Activated T-cell treated with anti-CD3 and anti-CD28 coated beads, Interleukin-2, amount 50 U/mL, for 24 hours (primary cell): ENCODE measurements around the gene PSMD6.

Source experiments
- DNase-seq: peaks from one replicate; pipeline ENCODE4 v3.0.0-alpha.2; 2020
- H3K27ac Mint-ChIP-seq: 2 replicates; pipeline ENCODE4 v1.8.0; 2020; ENCODE audit warnings: mild to moderate bottlenecking, mixed read lengths
- H3K27me3 Mint-ChIP-seq: 2 replicates; pipeline ENCODE4 v1.8.0; 2020; ENCODE audit warnings: mixed read lengths
- H3K36me3 Mint-ChIP-seq: 2 replicates; pipeline ENCODE4 v1.8.0; 2020; ENCODE audit warnings: low read depth, mixed read lengths
- H3K4me1 Mint-ChIP-seq: 2 replicates; pipeline ENCODE4 v1.8.0; 2020; ENCODE audit warnings: low read depth, mixed read lengths
- H3K4me3 Mint-ChIP-seq: 2 replicates; pipeline ENCODE4 v1.8.0; 2020; ENCODE audit warnings: mild to moderate bottlenecking, moderate library complexity, mixed read lengths
- H3K9me3 Mint-ChIP-seq: 2 replicates; pipeline ENCODE4 v1.8.0; 2020; ENCODE audit warnings: mixed read lengths

The PSMD6 gene

DNA sequence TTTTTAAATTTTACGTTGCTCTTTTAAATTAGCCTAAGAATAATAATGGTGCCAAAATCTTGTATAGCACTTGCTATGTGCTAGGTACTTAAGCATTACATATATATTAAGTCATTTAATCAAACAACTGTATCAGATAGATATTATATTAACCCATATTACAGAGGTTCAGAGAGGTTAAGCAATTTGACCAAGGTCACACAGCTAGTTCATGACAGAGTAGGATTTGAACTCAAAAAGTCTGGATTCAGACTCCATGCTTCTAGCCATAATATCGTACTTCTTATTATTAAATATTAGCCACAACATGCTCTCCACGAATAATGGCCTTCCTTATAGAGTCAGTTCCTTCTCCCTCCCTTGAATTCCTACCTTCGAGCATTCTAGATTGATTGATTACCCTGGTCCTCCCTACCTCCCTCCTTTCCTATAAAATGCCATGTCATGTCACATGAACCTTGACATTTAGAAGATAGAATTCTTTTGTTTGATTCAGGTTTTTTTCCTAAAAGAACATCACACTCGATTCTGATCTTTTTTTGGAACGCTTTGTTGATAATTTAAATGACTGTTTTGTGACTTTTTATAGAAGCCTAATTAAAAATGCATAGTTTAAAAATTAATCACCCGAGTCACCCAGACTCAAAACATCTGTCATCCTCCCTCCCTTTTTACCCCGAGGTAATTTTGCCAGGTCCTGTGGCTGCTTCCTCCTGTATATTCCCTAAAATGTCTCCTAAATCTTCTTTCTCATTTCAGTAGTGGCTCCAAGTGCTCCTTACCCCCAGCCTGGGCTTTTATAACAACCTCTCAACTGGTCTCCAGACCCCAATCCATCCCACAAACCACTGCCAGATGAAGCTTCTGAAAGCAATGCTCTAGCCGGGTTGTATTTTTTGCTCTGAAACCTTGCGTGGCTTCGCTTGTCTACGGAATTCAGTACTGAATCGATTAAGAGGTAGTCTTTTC is 8.5 kb upstream of the PSMD6 start:
- Mint-ChIP-seq H3K27me3 (peaks cover 27% of the 10 kb centered on the region), H3K9me3 (peaks cover 2% of the 10 kb centered on the region), H3K4me3 (no peak overlapping the region)

DNA sequence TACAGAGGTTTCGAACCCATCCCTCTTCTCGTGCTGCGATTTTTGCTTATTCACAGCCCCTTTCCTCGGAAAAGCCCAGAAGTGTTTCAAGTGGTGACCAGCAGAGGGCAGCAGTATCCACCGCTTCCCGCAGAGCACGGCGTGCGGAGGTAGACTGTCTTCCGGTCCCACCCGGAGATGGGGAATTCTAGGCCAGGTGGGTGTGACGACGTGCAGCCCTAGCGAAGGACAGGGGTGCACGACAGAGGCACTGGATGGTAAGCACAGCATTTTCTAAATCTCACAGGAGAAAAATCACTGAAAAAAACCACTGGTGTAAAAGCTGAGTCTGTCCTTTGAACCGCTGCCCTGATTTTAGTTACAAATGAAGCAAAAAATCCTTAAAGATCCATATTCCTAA is 7.4 kb upstream of the PSMD6 start:
- no peaks in the 10 kb centered on the region for H3K36me3 Mint-ChIP-seq
- H3K4me1 Mint-ChIP-seq: peaks cover 6% of the 10 kb centered on the region
- H3K4me3 Mint-ChIP-seq: peak overlapping the region; percentile 47
- DNase-seq: peak; percentile 84
- H3K27ac Mint-ChIP-seq: peak overlapping the region; percentile 19
- H3K27me3 Mint-ChIP-seq: peaks cover 28% of the 10 kb centered on the region
- H3K9me3 Mint-ChIP-seq: peaks cover 2% of the 10 kb centered on the region

More for the DNA sequence above, 8.5 kb upstream of the PSMD6 start:
- DNase-seq: no peak
- peaks cover 6% of the 10 kb centered on the region for H3K4me1 Mint-ChIP-seq
- H3K36me3 Mint-ChIP-seq: no peaks in the 10 kb centered on the region
- no peak overlapping the region for H3K27ac Mint-ChIP-seq

DNA sequence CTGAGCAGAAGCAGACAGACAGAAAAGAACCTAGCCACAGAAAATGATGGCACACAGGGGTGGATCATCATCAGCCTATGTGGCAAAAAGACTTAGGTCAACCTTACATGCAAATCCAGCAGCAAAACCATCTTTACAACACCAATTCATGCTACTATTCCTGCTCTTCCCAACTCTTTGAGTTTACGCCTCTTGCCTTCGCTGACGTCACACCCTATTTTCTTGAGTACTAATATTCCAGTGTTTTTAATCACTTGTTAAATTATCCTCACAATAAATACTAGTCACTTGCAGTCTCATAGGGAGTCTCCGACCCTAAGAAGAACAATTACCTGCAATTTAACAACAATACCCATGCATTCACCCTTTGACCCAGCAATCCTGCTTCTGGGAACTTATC is 6.0 kb upstream of the PSMD6 start:
- no peak for DNase-seq
- no peak overlapping the region for H3K27ac Mint-ChIP-seq
- H3K9me3 Mint-ChIP-seq: peaks cover 2% of the 10 kb centered on the region
- H3K4me3 Mint-ChIP-seq: no peak overlapping the region
- peaks cover 28% of the 10 kb centered on the region for H3K27me3 Mint-ChIP-seq
- H3K36me3 Mint-ChIP-seq: no peaks in the 10 kb centered on the region
- peaks cover 8% of the 10 kb centered on the region for H3K4me1 Mint-ChIP-seq

DNA sequence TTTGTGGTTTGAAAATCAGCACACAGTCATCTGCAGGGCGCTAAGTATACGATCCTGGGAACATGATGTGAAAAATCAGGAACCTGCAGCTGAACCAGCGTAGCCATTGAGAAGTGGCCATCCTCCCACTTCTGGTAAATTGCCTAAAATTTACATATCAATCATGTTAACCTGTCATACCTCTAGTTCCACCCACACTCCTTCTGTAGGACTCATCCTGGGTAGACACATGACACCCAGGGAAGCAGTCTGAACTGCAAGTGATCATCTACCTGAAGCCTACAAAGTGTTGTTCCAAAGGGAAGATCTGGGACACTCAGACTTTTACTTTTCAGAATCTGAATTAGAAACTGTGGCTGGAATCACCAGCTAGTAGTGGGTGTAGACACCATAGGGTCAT is 5.5 kb upstream of the PSMD6 start:
- no peak overlapping the region for H3K27ac Mint-ChIP-seq
- no peaks in the 10 kb centered on the region for H3K9me3 Mint-ChIP-seq
- no peaks in the 10 kb centered on the region for H3K36me3 Mint-ChIP-seq
- peaks cover 28% of the 10 kb centered on the region for H3K27me3 Mint-ChIP-seq
- peaks cover 11% of the 10 kb centered on the region for H3K4me1 Mint-ChIP-seq
- no peak for DNase-seq
- H3K4me3 Mint-ChIP-seq: no peak overlapping the region

DNA sequence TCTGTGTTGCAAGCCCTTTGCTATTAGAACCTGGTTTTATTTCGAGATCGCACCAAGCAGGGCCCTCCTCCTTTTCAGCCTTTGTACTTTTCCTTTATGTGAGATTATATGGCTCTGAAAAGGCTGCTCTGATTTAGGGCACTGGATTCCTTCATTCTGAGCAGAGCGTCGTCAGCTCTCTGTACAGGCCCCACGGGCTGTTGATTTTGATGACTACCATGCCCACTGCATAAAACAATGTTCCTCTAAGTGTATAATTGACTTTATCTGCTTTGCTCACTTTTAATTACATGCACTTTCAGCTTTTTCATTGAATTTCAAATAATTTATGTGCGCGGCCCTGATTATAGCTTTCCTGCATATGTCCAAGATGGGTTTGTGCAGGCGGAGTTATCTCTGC is 4.4 kb upstream of the PSMD6 start:
- H3K27me3 Mint-ChIP-seq: peaks cover 28% of the 10 kb centered on the region
- no peaks in the 10 kb centered on the region for H3K9me3 Mint-ChIP-seq
- peaks cover 15% of the 10 kb centered on the region for H3K4me1 Mint-ChIP-seq
- no peak overlapping the region for H3K27ac Mint-ChIP-seq
- H3K36me3 Mint-ChIP-seq: peaks cover 6% of the 10 kb centered on the region
- no peak overlapping the region for H3K4me3 Mint-ChIP-seq
- DNase-seq: no peak

DNA sequence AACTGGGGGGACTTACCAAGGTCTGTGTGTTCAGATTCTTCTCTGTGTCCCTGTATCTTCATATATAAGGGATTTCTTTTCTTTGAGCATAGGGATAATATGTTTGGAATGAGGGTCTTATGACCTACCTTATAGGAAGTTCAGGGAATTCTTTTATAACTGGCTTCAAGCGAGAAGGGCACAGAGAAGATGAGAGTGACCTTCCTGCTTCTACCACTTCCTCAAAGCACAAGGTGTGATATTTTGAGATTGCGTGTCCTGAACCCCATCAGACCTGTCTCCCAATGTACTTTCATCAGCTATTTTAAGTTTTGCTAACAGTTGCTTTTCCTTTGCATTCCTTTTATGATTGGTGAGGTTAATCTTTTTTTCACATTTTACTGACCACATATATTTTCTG is 3.1 kb upstream of the PSMD6 start:
- peaks cover 28% of the 10 kb centered on the region for H3K27me3 Mint-ChIP-seq

DNA sequence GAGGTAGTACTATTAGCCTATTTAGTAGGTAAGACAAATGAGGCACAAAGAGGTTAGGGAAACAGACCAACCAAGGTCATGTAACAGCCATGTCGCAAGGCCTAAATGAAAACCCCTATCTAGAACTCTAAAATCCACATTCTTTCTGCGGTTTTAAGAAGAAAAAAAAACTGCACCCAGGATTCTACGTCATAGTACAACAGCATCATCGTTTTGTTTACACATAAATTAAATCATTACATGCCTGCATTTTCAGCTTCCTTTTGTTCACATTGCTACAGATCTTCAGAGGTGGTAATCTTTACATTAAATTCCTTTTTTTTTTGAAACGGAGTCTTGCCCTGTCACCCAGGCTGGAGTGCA is 548 bp upstream of the PSMD6 start:
- H3K9me3 Mint-ChIP-seq: no peaks in the 10 kb centered on the region
- H3K27ac Mint-ChIP-seq: peak overlapping the region; percentile 95
- peaks cover 28% of the 10 kb centered on the region for H3K4me1 Mint-ChIP-seq
- no peak for DNase-seq
- peaks cover 21% of the 10 kb centered on the region for H3K27me3 Mint-ChIP-seq
- peak overlapping the region; percentile 89 for H3K4me3 Mint-ChIP-seq
- H3K36me3 Mint-ChIP-seq: peaks cover 43% of the 10 kb centered on the region

More for the DNA sequence above, 3.1 kb upstream of the PSMD6 start:
- no peak for DNase-seq
- peaks cover 24% of the 10 kb centered on the region for H3K4me1 Mint-ChIP-seq
- H3K27ac Mint-ChIP-seq: no peak overlapping the region
- H3K9me3 Mint-ChIP-seq: no peaks in the 10 kb centered on the region
- H3K4me3 Mint-ChIP-seq: no peak overlapping the region
- peaks cover 19% of the 10 kb centered on the region for H3K36me3 Mint-ChIP-seq

DNA sequence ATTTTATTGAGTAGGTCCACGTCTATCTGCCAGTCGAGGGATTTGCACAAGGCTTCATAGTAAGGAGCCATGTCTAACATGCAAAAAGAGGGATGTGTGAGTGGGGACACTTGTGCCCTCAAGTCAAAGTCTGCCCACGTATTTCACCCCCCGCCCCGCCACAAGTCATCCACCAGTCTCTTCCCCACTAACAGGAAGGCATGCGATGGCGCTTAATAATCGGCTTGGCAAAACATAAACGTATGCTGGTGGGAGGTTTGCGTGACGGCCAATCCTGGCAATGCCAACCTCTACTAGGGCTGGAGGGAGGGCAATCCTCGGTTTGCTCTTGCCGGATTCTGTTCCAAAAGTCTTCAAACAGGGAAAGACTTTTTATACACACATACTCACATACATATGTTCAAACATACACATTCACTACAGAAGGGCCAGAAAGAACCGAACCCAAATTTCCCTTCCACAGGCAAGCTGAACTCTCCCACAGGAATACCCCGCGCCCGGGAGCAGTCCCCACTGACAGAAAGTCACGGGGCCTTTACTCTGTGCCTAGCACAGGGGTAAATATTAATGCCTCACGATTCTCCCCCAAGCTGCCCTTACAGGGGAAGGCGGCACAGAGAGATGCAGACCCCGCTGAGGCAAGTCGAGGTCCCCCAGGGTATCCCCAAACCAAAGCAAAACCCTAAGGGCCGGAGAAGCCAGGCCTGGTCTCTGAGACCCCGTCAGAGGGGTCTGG is 675 bp downstream of the PSMD6 start:
- DNase-seq: peak; percentile 40
- H3K4me3 Mint-ChIP-seq: peak overlapping the region; percentile 89
- H3K36me3 Mint-ChIP-seq: peaks cover 55% of the 10 kb centered on the region
- H3K9me3 Mint-ChIP-seq: no peaks in the 10 kb centered on the region
- peaks cover 30% of the 10 kb centered on the region for H3K4me1 Mint-ChIP-seq
- peaks cover 8% of the 10 kb centered on the region for H3K27me3 Mint-ChIP-seq
- peak overlapping the region; percentile 95 for H3K27ac Mint-ChIP-seq

DNA sequence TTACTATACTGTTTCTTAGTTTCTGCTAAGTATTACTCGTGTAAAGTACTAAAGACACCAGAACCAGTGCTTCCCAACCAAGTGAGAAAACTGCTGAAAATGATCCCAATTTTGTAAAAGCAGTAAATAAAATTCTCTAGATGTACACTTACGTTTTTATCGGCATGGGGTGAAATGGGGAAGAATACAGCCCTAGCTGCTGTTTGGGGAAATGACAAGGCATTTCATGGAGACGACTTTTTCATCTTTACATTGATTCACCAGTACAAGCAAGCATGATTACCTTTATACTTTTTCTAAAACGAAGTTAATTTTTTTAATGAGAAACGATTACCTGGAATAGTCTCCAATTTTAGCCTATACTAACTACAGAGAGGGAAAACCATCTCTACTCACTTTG is 1.4 kb downstream of the PSMD6 start:
- peaks cover 2% of the 10 kb centered on the region for H3K27me3 Mint-ChIP-seq
- peak overlapping the region; percentile 95 for H3K27ac Mint-ChIP-seq
- no peak for DNase-seq
- peak overlapping the region; percentile 89 for H3K4me3 Mint-ChIP-seq
- peaks cover 62% of the 10 kb centered on the region for H3K36me3 Mint-ChIP-seq
- H3K4me1 Mint-ChIP-seq: peaks cover 36% of the 10 kb centered on the region
- no peaks in the 10 kb centered on the region for H3K9me3 Mint-ChIP-seq

DNA sequence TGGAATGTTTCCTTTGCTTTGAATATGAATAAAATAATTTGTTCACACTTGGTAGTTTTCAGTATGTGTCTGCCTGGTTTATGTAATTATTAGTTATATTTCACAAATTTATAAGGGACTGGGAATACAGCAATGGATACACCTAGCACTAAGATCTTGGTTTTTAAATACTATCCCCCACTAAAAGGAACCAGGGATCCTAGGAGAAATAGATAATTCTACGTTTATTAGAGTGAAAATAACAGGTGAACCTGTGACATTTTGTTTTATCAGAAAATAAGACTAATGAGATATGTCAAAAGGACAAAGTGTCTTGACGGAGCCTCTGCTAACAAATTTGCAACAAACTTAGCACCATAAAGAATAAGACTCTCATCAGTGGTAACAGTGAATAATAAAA is 3.4 kb downstream of the PSMD6 start:
- Mint-ChIP-seq H3K27ac (peak overlapping the region; percentile 14), H3K27me3 (no peaks in the 10 kb centered on the region), H3K4me3 (no peak overlapping the region), H3K4me1 (peaks cover 43% of the 10 kb centered on the region), H3K36me3 (peaks cover 71% of the 10 kb centered on the region), H3K9me3 (no peaks in the 10 kb centered on the region)
- DNase-seq: no peak

DNA sequence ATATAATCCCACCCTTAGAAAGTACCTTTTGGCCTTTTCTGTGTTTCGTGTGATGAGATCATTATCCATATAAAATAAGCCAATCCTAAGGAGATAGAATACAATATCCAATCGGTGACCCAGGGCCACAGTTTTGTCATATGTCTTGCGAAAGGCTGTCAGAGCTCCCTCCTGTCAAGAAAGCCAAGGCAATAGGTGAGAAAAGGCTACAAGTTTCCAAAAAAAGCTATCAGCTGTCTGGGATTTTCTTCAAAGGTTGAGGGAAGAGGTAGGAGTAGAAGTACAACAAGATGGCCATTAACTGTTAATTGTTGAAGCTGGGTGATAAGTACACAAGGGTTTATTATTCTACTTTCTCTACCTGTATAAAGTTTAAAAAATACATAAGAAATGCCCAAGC is 4.0 kb downstream of the PSMD6 start:
- peak overlapping the region; percentile 64 for H3K27ac Mint-ChIP-seq
- H3K4me1 Mint-ChIP-seq: peaks cover 46% of the 10 kb centered on the region
- H3K36me3 Mint-ChIP-seq: peaks cover 71% of the 10 kb centered on the region
- no peak overlapping the region for H3K4me3 Mint-ChIP-seq
- no peaks in the 10 kb centered on the region for H3K9me3 Mint-ChIP-seq
- no peaks in the 10 kb centered on the region for H3K27me3 Mint-ChIP-seq
- no peak for DNase-seq

DNA sequence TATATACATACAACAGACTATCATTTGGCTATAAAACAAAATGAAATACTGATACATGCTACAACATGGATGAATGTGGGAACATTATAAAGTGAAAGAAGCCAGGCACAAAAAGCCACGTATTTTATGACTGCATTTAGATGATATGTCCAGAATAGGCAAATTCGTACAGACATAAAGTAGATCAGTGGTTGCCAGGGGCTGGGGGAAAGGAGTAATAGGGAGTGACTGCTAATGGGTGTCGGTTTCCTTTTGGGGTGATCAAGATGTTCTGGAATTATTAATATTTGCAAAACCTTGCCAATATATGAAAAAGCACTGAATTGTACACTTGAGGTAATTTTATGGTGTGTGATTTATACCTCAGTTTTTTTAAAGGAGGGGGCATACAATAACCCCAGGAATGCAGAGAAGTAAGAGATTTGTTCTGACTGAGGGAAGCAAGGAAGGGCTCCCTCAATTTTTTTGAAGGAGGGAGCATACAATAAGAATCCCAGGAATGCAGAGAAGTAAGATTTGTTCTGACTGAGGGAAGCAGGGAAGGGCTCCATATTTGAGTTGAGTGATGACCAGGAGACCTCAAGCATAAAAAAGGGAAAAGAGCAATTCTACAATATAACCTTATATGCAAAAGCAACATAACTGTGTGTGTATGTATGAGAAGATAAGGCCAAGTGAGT is 6.2 kb downstream of the PSMD6 start:
- H3K4me1 Mint-ChIP-seq: peaks cover 52% of the 10 kb centered on the region
- H3K36me3 Mint-ChIP-seq: peaks cover 59% of the 10 kb centered on the region
- no peak overlapping the region for H3K4me3 Mint-ChIP-seq
- DNase-seq: no peak
- no peaks in the 10 kb centered on the region for H3K27me3 Mint-ChIP-seq
- peak overlapping the region; percentile 76 for H3K27ac Mint-ChIP-seq
- H3K9me3 Mint-ChIP-seq: no peaks in the 10 kb centered on the region

DNA sequence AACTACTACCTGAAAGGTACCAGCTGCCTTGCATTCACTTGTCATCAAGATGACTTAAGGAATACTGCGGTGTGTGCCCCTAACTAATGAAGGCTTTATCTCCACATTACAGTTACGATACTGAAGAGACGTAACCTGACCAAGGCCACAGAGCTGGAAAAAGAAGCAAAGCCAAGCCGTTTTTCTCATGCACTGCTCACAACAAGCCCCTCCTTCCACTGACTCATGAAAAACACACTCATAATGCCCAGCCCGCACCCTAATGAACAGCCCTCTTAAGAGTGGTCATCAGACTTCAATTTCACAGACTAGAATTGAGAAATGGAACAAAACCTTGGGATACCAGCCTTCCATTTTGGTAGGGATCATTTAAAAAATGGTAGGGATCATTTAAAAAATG is 11.6 kb downstream of the PSMD6 start:
- Mint-ChIP-seq H3K4me3 (no peak overlapping the region), H3K4me1 (peaks cover 49% of the 10 kb centered on the region), H3K36me3 (peaks cover 6% of the 10 kb centered on the region), H3K9me3 (no peaks in the 10 kb centered on the region), H3K27ac (peak overlapping the region; percentile 42), H3K27me3 (no peaks in the 10 kb centered on the region)
- DNase-seq: no peak

DNA sequence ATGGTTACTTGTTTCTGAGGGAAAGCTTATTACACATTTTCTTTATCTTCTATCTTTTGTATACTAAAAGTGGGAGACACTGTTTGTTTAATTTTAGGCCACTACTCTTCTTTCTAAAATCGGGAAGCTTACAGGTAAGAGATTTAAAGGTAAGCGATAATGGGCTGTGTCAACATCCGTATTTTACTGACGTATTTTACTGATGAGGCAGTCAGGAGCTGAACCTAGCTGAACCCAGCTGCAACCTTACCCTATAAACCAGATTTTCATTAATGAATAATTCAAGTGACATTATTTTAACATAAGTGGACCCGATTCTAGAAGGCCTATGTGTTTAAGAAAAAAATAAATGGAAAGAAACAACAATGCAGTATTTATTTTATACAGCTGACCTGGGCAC is 13.1 kb downstream of the PSMD6 start:
- Mint-ChIP-seq H3K27ac (peak overlapping the region; percentile 62), H3K36me3 (no peaks in the 10 kb centered on the region), H3K9me3 (no peaks in the 10 kb centered on the region), H3K4me3 (no peak overlapping the region), H3K4me1 (peaks cover 46% of the 10 kb centered on the region), H3K27me3 (no peaks in the 10 kb centered on the region)
- no peak for DNase-seq
